ENCODE measurements around the gene C7.
"Not testable (repeated sequence)": the region's sequence is repeated elsewhere in the genome, so short reads cannot be mapped to it uniquely, and the experiment has no call there.

The C7 gene
- total RNA-seq, result 0 reads per million in 3 donors

- no peak within 1 kb of the TSS for H3K27ac ChIP-seq (ENCODE audit: insufficient read depth, low read length, poor library complexity, severe bottlenecking)
- DNase-seq, result no peak
- H3K27me3 ChIP-seq (replicated peaks; ENCODE audit: control insufficient read depth, insufficient read depth, low read length, poor library complexity, severe bottlenecking), result no peaks in the 10 kb centered on the region
- no peak within 1 kb of the TSS for H3K4me3 ChIP-seq (ENCODE audit: insufficient read depth, low read depth, low read length, poor library complexity, severe bottlenecking)
- H3K9me3 ChIP-seq (ENCODE audit: control insufficient read depth, low read length), result no peaks in the 10 kb centered on the region
- no peaks in the 10 kb centered on the region for H3K36me3 ChIP-seq (ENCODE audit: control insufficient read depth, insufficient read depth, low read length)
- H3K4me1 ChIP-seq (ENCODE audit: control insufficient read depth, insufficient read depth, low read length, poor library complexity, severe bottlenecking), result no peaks in the 10 kb centered on the region
Measured at GRCh38 chr5:40909264-40909663, at the start of gene C7. Gene C7, plus strand, starts transcription at chr5:40909497. Its CDS starts 114 bp downstream, at chr5:40909611.

- Histone ChIP-seq H3K36me3 (ENCODE audit: control insufficient read depth, insufficient read depth, low read length) (no peaks in the 10 kb centered on the region), H3K4me3 (ENCODE audit: insufficient read depth, low read depth, low read length, poor library complexity, severe bottlenecking) (no peak overlapping the region), H3K4me1 (ENCODE audit: control insufficient read depth, insufficient read depth, low read length, poor library complexity, severe bottlenecking) (no peaks in the 10 kb centered on the region), H3K27me3 (replicated peaks; ENCODE audit: control insufficient read depth, insufficient read depth, low read length, poor library complexity, severe bottlenecking) (no peaks in the 10 kb centered on the region), H3K9me3 (ENCODE audit: control insufficient read depth, low read length) (no peaks in the 10 kb centered on the region), H3K27ac (ENCODE audit: insufficient read depth, low read length, poor library complexity, severe bottlenecking) (no peak overlapping the region)
- DNase-seq, result no peak
Measured at GRCh38 chr5:40860711-40861110, 48.6 kb upstream of the C7 start.

GRCh38 chr5:40865004-40865403 lies 44.3 kb upstream of the C7 start:
- not testable (repeated sequence) for H3K4me3 ChIP-seq (ENCODE audit: insufficient read depth, low read depth, low read length, poor library complexity, severe bottlenecking); H3K4me1 ChIP-seq (ENCODE audit: control insufficient read depth, insufficient read depth, low read length, poor library complexity, severe bottlenecking); H3K9me3 ChIP-seq (ENCODE audit: control insufficient read depth, low read length); DNase-seq; H3K27me3 ChIP-seq (replicated peaks; ENCODE audit: control insufficient read depth, insufficient read depth, low read length, poor library complexity, severe bottlenecking); H3K27ac ChIP-seq (ENCODE audit: insufficient read depth, low read length, poor library complexity, severe bottlenecking); H3K36me3 ChIP-seq (ENCODE audit: control insufficient read depth, insufficient read depth, low read length)

- Histone ChIP-seq H3K27ac (ENCODE audit: insufficient read depth, low read length, poor library complexity, severe bottlenecking) (no peak overlapping the region), H3K4me3 (ENCODE audit: insufficient read depth, low read depth, low read length, poor library complexity, severe bottlenecking) (no peak overlapping the region), H3K36me3 (ENCODE audit: control insufficient read depth, insufficient read depth, low read length) (no peaks in the 10 kb centered on the region)
Measured at GRCh38 chr5:40866844-40867243, 42.5 kb upstream of the C7 start.

GRCh38 chr5:40869384-40869783 lies 39.9 kb upstream of the C7 start:
- H3K4me3 ChIP-seq (ENCODE audit: insufficient read depth, low read depth, low read length, poor library complexity, severe bottlenecking), result no peak overlapping the region
- DNase-seq, result no peak
- H3K36me3 ChIP-seq (ENCODE audit: control insufficient read depth, insufficient read depth, low read length), result no peaks in the 10 kb centered on the region
- H3K27ac ChIP-seq (ENCODE audit: insufficient read depth, low read length, poor library complexity, severe bottlenecking), result no peak overlapping the region
- H3K9me3 ChIP-seq (ENCODE audit: control insufficient read depth, low read length), result no peaks in the 10 kb centered on the region
- no peaks in the 10 kb centered on the region for H3K27me3 ChIP-seq (replicated peaks; ENCODE audit: control insufficient read depth, insufficient read depth, low read length, poor library complexity, severe bottlenecking)
- no peaks in the 10 kb centered on the region for H3K4me1 ChIP-seq (ENCODE audit: control insufficient read depth, insufficient read depth, low read length, poor library complexity, severe bottlenecking)

More at GRCh38 chr5:40866844-40867243, 42.5 kb upstream of the C7 start:
- Histone ChIP-seq H3K27me3 (replicated peaks; ENCODE audit: control insufficient read depth, insufficient read depth, low read length, poor library complexity, severe bottlenecking) (no peaks in the 10 kb centered on the region), H3K4me1 (ENCODE audit: control insufficient read depth, insufficient read depth, low read length, poor library complexity, severe bottlenecking) (no peaks in the 10 kb centered on the region), H3K9me3 (ENCODE audit: control insufficient read depth, low read length) (no peaks in the 10 kb centered on the region)
- DNase-seq, result no peak

- Histone ChIP-seq H3K36me3 (ENCODE audit: control insufficient read depth, insufficient read depth, low read length) (no peaks in the 10 kb centered on the region), H3K4me3 (ENCODE audit: insufficient read depth, low read depth, low read length, poor library complexity, severe bottlenecking) (no peak overlapping the region), H3K27me3 (replicated peaks; ENCODE audit: control insufficient read depth, insufficient read depth, low read length, poor library complexity, severe bottlenecking) (no peaks in the 10 kb centered on the region), H3K9me3 (ENCODE audit: control insufficient read depth, low read length) (no peaks in the 10 kb centered on the region), H3K4me1 (ENCODE audit: control insufficient read depth, insufficient read depth, low read length, poor library complexity, severe bottlenecking) (no peaks in the 10 kb centered on the region), H3K27ac (ENCODE audit: insufficient read depth, low read length, poor library complexity, severe bottlenecking) (no peak overlapping the region)
- DNase-seq, result no peak
Measured at GRCh38 chr5:40871177-40871576, 38.1 kb upstream of the C7 start.

GRCh38 chr5:40872253-40872652 lies 37.0 kb upstream of the C7 start:
- not testable (repeated sequence) for DNase-seq; H3K4me1 ChIP-seq (ENCODE audit: control insufficient read depth, insufficient read depth, low read length, poor library complexity, severe bottlenecking); H3K9me3 ChIP-seq (ENCODE audit: control insufficient read depth, low read length); H3K27ac ChIP-seq (ENCODE audit: insufficient read depth, low read length, poor library complexity, severe bottlenecking); H3K27me3 ChIP-seq (replicated peaks; ENCODE audit: control insufficient read depth, insufficient read depth, low read length, poor library complexity, severe bottlenecking); H3K4me3 ChIP-seq (ENCODE audit: insufficient read depth, low read depth, low read length, poor library complexity, severe bottlenecking); H3K36me3 ChIP-seq (ENCODE audit: control insufficient read depth, insufficient read depth, low read length)

GRCh38 chr5:40873286-40873880 lies 35.9 kb upstream of the C7 start:
- Histone ChIP-seq H3K36me3 (ENCODE audit: control insufficient read depth, insufficient read depth, low read length) (no peaks in the 10 kb centered on the region), H3K27me3 (replicated peaks; ENCODE audit: control insufficient read depth, insufficient read depth, low read length, poor library complexity, severe bottlenecking) (no peaks in the 10 kb centered on the region), H3K4me1 (ENCODE audit: control insufficient read depth, insufficient read depth, low read length, poor library complexity, severe bottlenecking) (no peaks in the 10 kb centered on the region), H3K27ac (ENCODE audit: insufficient read depth, low read length, poor library complexity, severe bottlenecking) (no peak overlapping the region), H3K9me3 (ENCODE audit: control insufficient read depth, low read length) (no peaks in the 10 kb centered on the region), H3K4me3 (ENCODE audit: insufficient read depth, low read depth, low read length, poor library complexity, severe bottlenecking) (no peak overlapping the region)
- no peak for DNase-seq

GRCh38 chr5:40875958-40876357 lies 33.3 kb upstream of the C7 start:
- Histone ChIP-seq H3K4me1 (ENCODE audit: control insufficient read depth, insufficient read depth, low read length, poor library complexity, severe bottlenecking) (no peaks in the 10 kb centered on the region), H3K27me3 (replicated peaks; ENCODE audit: control insufficient read depth, insufficient read depth, low read length, poor library complexity, severe bottlenecking) (no peaks in the 10 kb centered on the region), H3K36me3 (ENCODE audit: control insufficient read depth, insufficient read depth, low read length) (no peaks in the 10 kb centered on the region), H3K9me3 (ENCODE audit: control insufficient read depth, low read length) (no peaks in the 10 kb centered on the region), H3K4me3 (ENCODE audit: insufficient read depth, low read depth, low read length, poor library complexity, severe bottlenecking) (no peak overlapping the region), H3K27ac (ENCODE audit: insufficient read depth, low read length, poor library complexity, severe bottlenecking) (no peak overlapping the region)
- DNase-seq, result no peak

GRCh38 chr5:40877371-40877988 lies 31.8 kb upstream of the C7 start:
- Histone ChIP-seq H3K9me3 (ENCODE audit: control insufficient read depth, low read length) (no peaks in the 10 kb centered on the region), H3K4me1 (ENCODE audit: control insufficient read depth, insufficient read depth, low read length, poor library complexity, severe bottlenecking) (no peaks in the 10 kb centered on the region), H3K4me3 (ENCODE audit: insufficient read depth, low read depth, low read length, poor library complexity, severe bottlenecking) (no peak overlapping the region), H3K27me3 (replicated peaks; ENCODE audit: control insufficient read depth, insufficient read depth, low read length, poor library complexity, severe bottlenecking) (no peaks in the 10 kb centered on the region), H3K27ac (ENCODE audit: insufficient read depth, low read length, poor library complexity, severe bottlenecking) (no peak overlapping the region), H3K36me3 (ENCODE audit: control insufficient read depth, insufficient read depth, low read length) (no peaks in the 10 kb centered on the region)
- DNase-seq, result no peak

Data from effector memory CD4-positive, alpha-beta T cell (primary cell).